Measurements from ENCODE around the gene DND1.
"Not testable (repeated sequence)": the region's sequence is repeated elsewhere in the genome, so short reads cannot be mapped to it uniquely, and the experiment has no call there.

DNA sequence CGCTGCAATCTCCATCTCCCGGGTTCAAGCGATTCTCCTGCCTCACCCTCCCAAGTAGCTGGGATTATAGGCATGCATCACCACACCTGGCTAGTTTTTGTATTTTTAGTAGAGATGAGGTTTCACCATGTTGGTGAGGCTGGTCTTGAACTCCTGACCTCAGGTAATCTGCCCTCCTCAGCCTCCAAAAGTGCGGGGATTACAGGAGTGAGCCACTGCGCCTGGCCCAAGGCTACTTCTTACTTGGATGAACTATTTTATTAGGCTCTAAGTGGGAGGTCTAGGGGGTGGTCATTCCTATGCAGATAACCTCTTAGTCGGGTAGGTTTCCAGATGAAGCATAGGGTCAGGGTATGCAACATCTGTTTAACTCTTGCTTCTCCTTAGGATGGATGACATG lies 13.0 kb downstream of the DND1 start:
- not testable (repeated sequence) for TF ChIP-seq EZH2 (IDR thresholded peaks at IDR 0.05; ENCODE audit: low read length); CTCF (optimal IDR thresholded peaks at IDR 0.05 in 1 of 3, IDR thresholded peaks at IDR 0.05 in 1 of 3, conservative IDR thresholded peaks at IDR 0.05 in 1 of 3; ENCODE audit: extremely low read depth in 1 of 3, insufficient read depth in 2 of 3, low read length in 3 of 3)
